HepG2 (cell line): ENCODE measurements around the gene JPH2. TPM values are rescaled to one million over a fixed set of nuclear protein-coding genes. Genes with fewer than 3 reads are reported as not detected.

Experiments
- ATAC-seq: fragments of 200-7000 bp; cut with Tn5 transposase; 3 replicates; pipeline ENCODE4 v1.9.1; 2020; ENCODE audit warnings: mild to moderate bottlenecking, moderate library complexity
- BruUV-seq: library from RNA; stranded (reverse); fragments of 400-500 nt; replicated peaks from 2 replicates; lab custom pipeline; 2021; lab: Mats Ljungman, UMichigan
- CTCF ChIA-PET: fragments of 300-600 bp; formaldehyde crosslinking; extraction: SDS; loops from one replicate; lab custom pipeline; 2021; ENCODE audit warnings: low total read pairs, inconsistent platforms, low intra/inter-chr PET ratio; lab: Yijun Ruan, JAX
- POLR2A ChIA-PET: fragments of 350-600 bp; sonication (Branson Sonifier 250); formaldehyde crosslinking; loops from one replicate; lab custom pipeline; 2020; ENCODE audit warnings: antibody characterized with exemption, inconsistent platforms; lab: Yijun Ruan, JAX
- DNase-seq: peaks from one replicate; pipeline ENCODE4 v3.0.0-alpha.2; 2015; ENCODE audit warnings: low spot score
- FAIRE-seq: peaks from 3 replicates; lab custom pipeline; 2011; peaks lifted over from hg19 to GRCh38; lab: Jason Lieb, UNC
- H2AFZ ChIP-seq: one replicate; pipeline ENCODE4 v1.6.1; 2011; ENCODE audit warnings: low read length, inconsistent platforms
- H3K27ac ChIP-seq: fragments of 300-600 bp; 3 replicates; pipeline ENCODE4 v1.8.0; 2011; ENCODE audit warnings: mixed run types, mild to moderate bottlenecking, mixed read lengths, low read length, inconsistent platforms; ENCODE audit not compliant: insufficient read depth; ENCODE audit errors: extremely low read length
- H3K27me3 ChIP-seq, 2 experiments: fragments of 200-600 bp in 1 of 2; 2 replicates in 1 of 2; 3 replicates in 1 of 2; pipeline versions ENCODE4 v1.6.0 to v1.8.0; 2011; ENCODE audit warnings: low read length in 2 of 2, mild to moderate bottlenecking in 2 of 2, moderate library complexity in 2 of 2, inconsistent platforms in 1 of 2; ENCODE audit not compliant: insufficient read depth in 2 of 2, control insufficient read depth in 1 of 2
- H3K36me3 ChIP-seq, 2 experiments: fragments of 200-600 bp in 1 of 2; replicated peaks in 1 of 2; 2 replicates in 1 of 2; 3 replicates in 1 of 2; pipeline versions ENCODE4 v1.5.1 to v1.8.0; 2011; ENCODE audit warnings: low read length in 2 of 2, inconsistent platforms in 1 of 2; ENCODE audit not compliant: insufficient read depth in 2 of 2, control insufficient read depth in 1 of 2
- H3K4me1 ChIP-seq: 2 replicates; pipeline ENCODE4 v1.5.1; 2012; ENCODE audit warnings: low read length, inconsistent platforms; ENCODE audit not compliant: insufficient read depth
- H3K4me2 ChIP-seq: 2 replicates; pipeline ENCODE4 v1.6.0; 2011; ENCODE audit warnings: low read depth, low read length, inconsistent platforms
- H3K4me3 ChIP-seq, 3 experiments: fragments of 200-600 bp in 1 of 3; sonication (generic), shearing (Covaris generic) in 1 of 3; replicated peaks in 1 of 3; 2 replicates each; pipeline ENCODE4 v1.5.1; 2011 to 2016; ENCODE audit warnings: low read length in 3 of 3, inconsistent platforms in 2 of 3, low read depth in 2 of 3, mild to moderate bottlenecking in 2 of 3, control low read depth in 1 of 3, mixed read lengths in 1 of 3; ENCODE audit not compliant: insufficient read depth in 1 of 3
- H3K79me2 ChIP-seq: one replicate; pipeline ENCODE4 v1.6.1; 2011; ENCODE audit warnings: low read length, inconsistent platforms; ENCODE audit not compliant: insufficient read depth
- H3K9ac ChIP-seq: 2 replicates; pipeline ENCODE4 v1.6.0; 2011; ENCODE audit warnings: mild to moderate bottlenecking, low read depth, low read length, inconsistent platforms; ENCODE audit not compliant: insufficient read depth
- H3K9me3 ChIP-seq: 2 replicates; pipeline ENCODE4 v1.5.1; 2012; ENCODE audit warnings: mild to moderate bottlenecking, low read length
- H4K20me1 ChIP-seq: 2 replicates; pipeline ENCODE4 v1.6.0; 2011; ENCODE audit warnings: inconsistent platforms, mild to moderate bottlenecking, low read length, moderate library complexity; ENCODE audit not compliant: insufficient read depth
- ELF4 ChIP-seq: sonication (generic); formaldehyde crosslinking; IDR thresholded peaks from 2 replicates; pipeline ENCODE4 v1.5.0; 2020; ENCODE audit warnings: missing genetic modification reagents, mild to moderate bottlenecking, moderate library complexity, borderline replicate concordance
- MAF1 ChIP-seq: sonication (generic); formaldehyde crosslinking; IDR thresholded peaks from 2 replicates; pipeline ENCODE4 v1.5.0; 2020; ENCODE audit warnings: missing genetic modification reagents, borderline replicate concordance
- NCOA5 ChIP-seq: sonication (generic); formaldehyde crosslinking; IDR thresholded peaks from 2 replicates; pipeline ENCODE4 v1.4.0; 2020; ENCODE audit warnings: missing genetic modification reagents
- NFKBIZ ChIP-seq: IDR thresholded peaks from 2 replicates; pipeline ENCODE4 v1.6.1; 2018; ENCODE audit warnings: missing genetic modification reagents, missing compliant biosample characterization
- XBP1 ChIP-seq: sonication (generic); formaldehyde crosslinking; IDR thresholded peaks from 2 replicates; pipeline ENCODE4 v1.5.0; 2020; ENCODE audit warnings: missing genetic modification reagents
- ZNF251 ChIP-seq: sonication (generic); formaldehyde crosslinking; IDR thresholded peaks from 2 replicates; pipeline ENCODE4 v1.9.0; 2021; ENCODE audit warnings: mild to moderate bottlenecking, missing genetic modification reagents
- ZNF33A ChIP-seq: sonication (generic); formaldehyde crosslinking; IDR thresholded peaks from 2 replicates; pipeline ENCODE4 v1.5.1; 2020; ENCODE audit warnings: missing genetic modification reagents, mild to moderate bottlenecking, moderate library complexity, borderline replicate concordance
- ZNF530 ChIP-seq: sonication (generic); formaldehyde crosslinking; IDR thresholded peaks from 2 replicates; pipeline ENCODE4 v1.5.0; 2020; ENCODE audit warnings: low read depth, mild to moderate bottlenecking, missing genetic modification reagents
- ZSCAN22 ChIP-seq: sonication (generic); formaldehyde crosslinking; IDR thresholded peaks from 2 replicates; pipeline ENCODE4 v1.4.0; 2020; ENCODE audit warnings: mild to moderate bottlenecking, missing genetic modification reagents
- ZSCAN29 ChIP-seq: sonication (generic); formaldehyde crosslinking; conservative IDR thresholded peaks from 2 replicates; pipeline ENCODE4 v1.4.0; 2020; ENCODE audit warnings: mild to moderate bottlenecking, missing genetic modification reagents
- WGBS: methylation state at CpG from one replicate; pipeline ENCODE4 v1.1.6; 2017; ENCODE audit warnings: low lambda C conversion rate; 5-methylcytosine and 5-hydroxymethylcytosine counted together
- in situ Hi-C: cut with HindIII; loops from 2 replicates; pipeline ENCODE4 v1.10.0; 2017; ENCODE audit warnings: low pct_unique_long_range_greater_than_20kb; ENCODE audit not compliant: extremely low pct_ligation_motif_present
- intact Hi-C: fragments of 100-400 bp; cut with micrococcal nuclease; formaldehyde crosslinking; loops from one replicate; pipeline ENCODE4 v1.10.0; 2022; ENCODE audit not compliant: unreplicated experiment
- polyA plus RNA-seq, 8 experiments: library from polyadenylated mRNA; depleted of rRNA in 3 of 8; stranded (reverse) in 7 of 8; unstranded in 1 of 8; fragments of >200 nt; fragmentation: Illumina TruSeq in 4 of 8; extraction: Trizol in 4 of 8; gene quantifications; 2 replicates each; pipeline versions ENCODE4 v1.2.1 to v1.2.3, GENCODE V29; 2011 to 2016; ENCODE audit warnings: low read depth in 4 of 8, missing spikeins in 1 of 8, mixed read lengths in 1 of 8; ENCODE audit not compliant: insufficient read depth in 1 of 8
- total RNA-seq, 5 experiments: library from RNA; depleted of rRNA; stranded (reverse); fragments of >200 nt; fragmentation: Illumina TruSeq; extraction: Trizol; gene quantifications; 2 replicates each; pipeline ENCODE4 v1.2.3, GENCODE V29; 2016; ENCODE audit warnings: low read depth in 1 of 5
- TF ChIP-seq, protein P1 (sequence below): sonication (generic); formaldehyde crosslinking; IDR thresholded peaks from 2 replicates; pipeline ENCODE4 v1.5.0; 2020; ENCODE audit warnings: mild to moderate bottlenecking, missing genetic modification reagents, borderline replicate concordance
- TF ChIP-seq, protein P2 (sequence below): sonication (generic); formaldehyde crosslinking; IDR thresholded peaks from 2 replicates; pipeline ENCODE4 v1.4.0; 2020; ENCODE audit warnings: missing genetic modification reagents, borderline replicate concordance

The JPH2 gene
- total and polyA plus RNA-seq, 2 of the 13 experiments (the other 11 are each of a cell fraction or from before 2014, with no cell fraction given), result 0.42 TPM; not detected in 1

DNA sequence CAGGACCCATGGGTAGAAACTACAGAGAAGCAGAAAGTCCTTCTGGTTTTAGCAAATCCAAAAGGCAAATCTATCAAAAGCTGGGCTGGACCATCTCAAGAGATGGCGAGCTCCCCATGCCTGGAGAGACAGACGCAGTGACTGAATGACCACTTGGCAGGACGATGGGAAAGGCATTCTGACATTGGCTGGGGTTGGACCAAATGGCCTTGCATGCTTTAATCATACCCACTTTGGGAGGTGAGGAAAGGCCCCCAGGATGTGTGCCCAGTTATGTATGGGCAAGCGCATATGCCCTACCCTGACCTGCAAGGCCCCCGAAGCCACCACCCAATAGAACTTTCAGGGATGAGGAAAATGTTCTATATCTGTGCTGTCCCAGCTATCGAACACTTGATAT lies 45.1 kb downstream of the JPH2 start:
- intact Hi-C loops (no loop called here), in situ Hi-C loops (no loop called here)
- no peak overlapping the region for H3K4me3 ChIP-seq
- DNase-seq, result no peak
- no peak for FAIRE-seq
- H3K9ac ChIP-seq, result no peak overlapping the region
- peaks cover 11 to 70% of the 10 kb centered on the region in 2 experiments; a peak in 4 of 5 replicates for H3K27me3 ChIP-seq
- no TSS peak for BruUV-seq
- peaks cover 14% of the 10 kb centered on the region for H3K4me1 ChIP-seq
- no peak for TF ChIP-seq XBP1 (CRISPR knock-in tag)
- no peak for TF ChIP-seq ZSCAN29 (CRISPR knock-in tag)
- TF ChIP-seq MAF1, result no peak
- TF ChIP-seq, protein P1, sequence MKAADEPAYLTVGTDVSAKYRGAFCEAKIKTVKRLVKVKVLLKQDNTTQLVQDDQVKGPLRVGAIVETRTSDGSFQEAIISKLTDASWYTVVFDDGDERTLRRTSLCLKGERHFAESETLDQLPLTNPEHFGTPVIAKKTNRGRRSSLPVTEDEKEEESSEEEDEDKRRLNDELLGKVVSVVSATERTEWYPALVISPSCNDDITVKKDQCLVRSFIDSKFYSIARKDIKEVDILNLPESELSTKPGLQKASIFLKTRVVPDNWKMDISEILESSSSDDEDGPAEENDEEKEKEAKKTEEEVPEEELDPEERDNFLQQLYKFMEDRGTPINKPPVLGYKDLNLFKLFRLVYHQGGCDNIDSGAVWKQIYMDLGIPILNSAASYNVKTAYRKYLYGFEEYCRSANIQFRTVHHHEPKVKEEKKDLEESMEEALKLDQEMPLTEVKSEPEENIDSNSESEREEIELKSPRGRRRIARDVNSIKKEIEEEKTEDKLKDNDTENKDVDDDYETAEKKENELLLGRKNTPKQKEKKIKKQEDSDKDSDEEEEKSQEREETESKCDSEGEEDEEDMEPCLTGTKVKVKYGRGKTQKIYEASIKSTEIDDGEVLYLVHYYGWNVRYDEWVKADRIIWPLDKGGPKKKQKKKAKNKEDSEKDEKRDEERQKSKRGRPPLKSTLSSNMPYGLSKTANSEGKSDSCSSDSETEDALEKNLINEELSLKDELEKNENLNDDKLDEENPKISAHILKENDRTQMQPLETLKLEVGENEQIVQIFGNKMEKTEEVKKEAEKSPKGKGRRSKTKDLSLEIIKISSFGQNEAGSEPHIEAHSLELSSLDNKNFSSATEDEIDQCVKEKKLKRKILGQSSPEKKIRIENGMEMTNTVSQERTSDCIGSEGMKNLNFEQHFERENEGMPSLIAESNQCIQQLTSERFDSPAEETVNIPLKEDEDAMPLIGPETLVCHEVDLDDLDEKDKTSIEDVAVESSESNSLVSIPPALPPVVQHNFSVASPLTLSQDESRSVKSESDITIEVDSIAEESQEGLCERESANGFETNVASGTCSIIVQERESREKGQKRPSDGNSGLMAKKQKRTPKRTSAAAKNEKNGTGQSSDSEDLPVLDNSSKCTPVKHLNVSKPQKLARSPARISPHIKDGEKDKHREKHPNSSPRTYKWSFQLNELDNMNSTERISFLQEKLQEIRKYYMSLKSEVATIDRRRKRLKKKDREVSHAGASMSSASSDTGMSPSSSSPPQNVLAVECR (CRISPR knock-in tag), result no peak
- TF ChIP-seq ELF4 (CRISPR knock-in tag), result no peak
- no peak for TF ChIP-seq ZNF251
- TF ChIP-seq ZNF33A (CRISPR knock-in tag), result no peak
- TF ChIP-seq NFKBIZ (CRISPR knock-in tag), result no peak
- no peak for TF ChIP-seq ZSCAN22
- TF ChIP-seq NCOA5 (CRISPR knock-in tag), result no peak
- TF ChIP-seq, protein P2, sequence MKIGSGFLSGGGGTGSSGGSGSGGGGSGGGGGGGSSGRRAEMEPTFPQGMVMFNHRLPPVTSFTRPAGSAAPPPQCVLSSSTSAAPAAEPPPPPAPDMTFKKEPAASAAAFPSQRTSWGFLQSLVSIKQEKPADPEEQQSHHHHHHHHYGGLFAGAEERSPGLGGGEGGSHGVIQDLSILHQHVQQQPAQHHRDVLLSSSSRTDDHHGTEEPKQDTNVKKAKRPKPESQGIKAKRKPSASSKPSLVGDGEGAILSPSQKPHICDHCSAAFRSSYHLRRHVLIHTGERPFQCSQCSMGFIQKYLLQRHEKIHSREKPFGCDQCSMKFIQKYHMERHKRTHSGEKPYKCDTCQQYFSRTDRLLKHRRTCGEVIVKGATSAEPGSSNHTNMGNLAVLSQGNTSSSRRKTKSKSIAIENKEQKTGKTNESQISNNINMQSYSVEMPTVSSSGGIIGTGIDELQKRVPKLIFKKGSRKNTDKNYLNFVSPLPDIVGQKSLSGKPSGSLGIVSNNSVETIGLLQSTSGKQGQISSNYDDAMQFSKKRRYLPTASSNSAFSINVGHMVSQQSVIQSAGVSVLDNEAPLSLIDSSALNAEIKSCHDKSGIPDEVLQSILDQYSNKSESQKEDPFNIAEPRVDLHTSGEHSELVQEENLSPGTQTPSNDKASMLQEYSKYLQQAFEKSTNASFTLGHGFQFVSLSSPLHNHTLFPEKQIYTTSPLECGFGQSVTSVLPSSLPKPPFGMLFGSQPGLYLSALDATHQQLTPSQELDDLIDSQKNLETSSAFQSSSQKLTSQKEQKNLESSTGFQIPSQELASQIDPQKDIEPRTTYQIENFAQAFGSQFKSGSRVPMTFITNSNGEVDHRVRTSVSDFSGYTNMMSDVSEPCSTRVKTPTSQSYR (CRISPR knock-in tag), result no peak
- TF ChIP-seq ZNF530 (CRISPR knock-in tag), result no peak
- CTCF ChIA-PET, result no interaction called here
- no peak for ATAC-seq
- 31% methylated on average over 6 of the region's 6 CpGs for WGBS
- POLR2A ChIA-PET, result no interaction called here
- no peaks in the 10 kb centered on the region for H3K9me3 ChIP-seq
- no peak overlapping the region for H3K4me2 ChIP-seq
- H4K20me1 ChIP-seq, result no peaks in the 10 kb centered on the region
- no peaks in the 10 kb centered on the region for H3K79me2 ChIP-seq
- no peak overlapping the region for H2AFZ ChIP-seq
- H3K36me3 ChIP-seq, result no peaks in the 10 kb centered on the region
- no peak overlapping the region for H3K27ac ChIP-seq
